H9 (cell line): ENCODE data around the gene SLC16A7. TPM values are rescaled to one million over a fixed set of nuclear protein-coding genes. Genes with fewer than 3 reads are reported as not detected.

Source experiments
- DNase-seq: peaks from one replicate; pipeline ENCODE4 v3.0.0-alpha.2; 2017
- H2AFZ ChIP-seq: one replicate; pipeline ENCODE4 v1.6.1; 2013; ENCODE audit warnings: mild to moderate bottlenecking, low read length, control low read depth, moderate library complexity
- H2AK5ac ChIP-seq: 2 replicates; pipeline ENCODE4 v1.6.1; 2013; ENCODE audit warnings: low read length, control low read depth, mixed read lengths; ENCODE audit not compliant: insufficient read length
- H2BK120ac ChIP-seq: one replicate; pipeline ENCODE4 v1.6.1; 2013; ENCODE audit warnings: low read depth, mild to moderate bottlenecking, low read length, control low read depth, inconsistent platforms; ENCODE audit not compliant: poor library complexity, severe bottlenecking
- H2BK12ac ChIP-seq: 2 replicates; pipeline ENCODE4 v1.6.1; 2013; ENCODE audit warnings: low read length, control low read depth, mixed read lengths, low read depth; ENCODE audit not compliant: insufficient read length
- H2BK15ac ChIP-seq: 2 replicates; pipeline ENCODE4 v1.6.1; 2013; ENCODE audit warnings: low read depth, low read length, control low read depth
- H2BK20ac ChIP-seq: one replicate; pipeline ENCODE4 v1.6.1; 2013; ENCODE audit warnings: low read depth, mild to moderate bottlenecking, low read length, control low read depth, inconsistent platforms; ENCODE audit not compliant: poor library complexity, severe bottlenecking
- H2BK5ac ChIP-seq: 2 replicates; pipeline ENCODE4 v1.6.1; 2013; ENCODE audit warnings: low read length, control low read depth, mixed read lengths; ENCODE audit not compliant: insufficient read length
- H3K14ac ChIP-seq: 2 replicates; pipeline ENCODE4 v1.6.1; 2013; ENCODE audit warnings: low read length, control low read depth; ENCODE audit not compliant: insufficient read depth
- H3K18ac ChIP-seq: 2 replicates; pipeline ENCODE4 v1.6.1; 2013; ENCODE audit warnings: low read depth, mild to moderate bottlenecking, mixed read lengths, low read length, control low read depth; ENCODE audit not compliant: insufficient read length
- H3K23ac ChIP-seq: 2 replicates; pipeline ENCODE4 v1.6.1; 2013; ENCODE audit warnings: low read length, control low read depth, mixed read lengths, low read depth; ENCODE audit not compliant: insufficient read length
- H3K23me2 ChIP-seq: 2 replicates; pipeline ENCODE4 v1.6.1; 2013; ENCODE audit warnings: low read depth, mild to moderate bottlenecking, mixed read lengths, low read length, control low read depth; ENCODE audit not compliant: insufficient read length, poor library complexity, severe bottlenecking
- H3K27ac ChIP-seq: 2 replicates; pipeline ENCODE4 v1.5.1; 2013; ENCODE audit warnings: low read length, control low read depth, mixed read lengths, low read depth; ENCODE audit not compliant: insufficient read length
- H3K27me3 ChIP-seq: 2 replicates; pipeline ENCODE4 v1.6.1; 2013; ENCODE audit warnings: low read length, control low read depth, inconsistent platforms; ENCODE audit not compliant: insufficient read depth
- H3K4ac ChIP-seq: 2 replicates; pipeline ENCODE4 v1.6.1; 2013; ENCODE audit warnings: low read depth, mild to moderate bottlenecking, control low read depth, inconsistent platforms, low read length, moderate library complexity
- H3K4me1 ChIP-seq: 2 replicates; pipeline ENCODE4 v1.6.1; 2013; ENCODE audit warnings: low read length, control low read depth, inconsistent platforms; ENCODE audit not compliant: insufficient read depth
- H3K4me2 ChIP-seq: 2 replicates; pipeline ENCODE4 v1.6.1; 2013; ENCODE audit warnings: low read length, control low read depth, mixed read lengths; ENCODE audit not compliant: insufficient read length, insufficient read depth
- H3K56ac ChIP-seq: 2 replicates; pipeline ENCODE4 v1.6.1; 2013; ENCODE audit warnings: low read depth, mild to moderate bottlenecking, mixed read lengths, low read length, control low read depth; ENCODE audit not compliant: insufficient read length
- H3K79me1 ChIP-seq: 2 replicates; pipeline ENCODE4 v1.6.1; 2013; ENCODE audit warnings: low read depth, mild to moderate bottlenecking, moderate library complexity, low read length, control low read depth, inconsistent platforms; ENCODE audit not compliant: insufficient read depth, poor library complexity, severe bottlenecking
- H3K79me2 ChIP-seq: 2 replicates; pipeline ENCODE4 v1.6.1; 2013; ENCODE audit warnings: low read length, control low read depth, inconsistent platforms; ENCODE audit not compliant: insufficient read depth
- H3K9ac ChIP-seq: 2 replicates; pipeline ENCODE4 v1.6.1; 2013; ENCODE audit warnings: low read length, control low read depth, mixed read lengths; ENCODE audit not compliant: insufficient read length; ENCODE audit errors: extremely low read depth
- H3K9me3 ChIP-seq: one replicate; pipeline ENCODE4 v1.6.1; 2013; ENCODE audit warnings: low read depth, low read length, inconsistent platforms; ENCODE audit not compliant: control insufficient read depth
- H3T11ph ChIP-seq: one replicate; pipeline ENCODE4 v1.6.1; 2013; ENCODE audit warnings: mild to moderate bottlenecking, low read length, control low read depth, inconsistent platforms
- H4K20me1 ChIP-seq: one replicate; pipeline ENCODE4 v1.6.1; 2013; ENCODE audit not compliant: control insufficient read depth, insufficient read length, insufficient read depth
- H4K5ac ChIP-seq: 2 replicates; pipeline ENCODE4 v1.6.1; 2013; ENCODE audit warnings: low read depth, mild to moderate bottlenecking, mixed read lengths, low read length, control low read depth; ENCODE audit not compliant: insufficient read length
- H4K8ac ChIP-seq: replicated peaks from 2 replicates; pipeline ENCODE4 v1.6.1; 2013; ENCODE audit warnings: low read length, control low read depth, mixed read lengths, low read depth; ENCODE audit not compliant: insufficient read length
- H4K91ac ChIP-seq: 2 replicates; pipeline ENCODE4 v1.6.1; 2013; ENCODE audit warnings: low read depth, mild to moderate bottlenecking, moderate library complexity, mixed read lengths, low read length, control low read depth; ENCODE audit not compliant: insufficient read length
- H3K27ac Mint-ChIP-seq, 3 experiments: 2 replicates in 2 of 3; 3 replicates in 1 of 3; pipeline ENCODE4 v1.8.0; 2020 to 2021; ENCODE audit warnings: mixed read lengths in 3 of 3, mild to moderate bottlenecking in 1 of 3, moderate library complexity in 1 of 3
- H3K27me3 Mint-ChIP-seq: 2 replicates; pipeline ENCODE4 v1.8.0; 2021; ENCODE audit warnings: low read depth, mild to moderate bottlenecking, moderate library complexity, mixed read lengths
- H3K36me3 Mint-ChIP-seq, 3 experiments: 2 replicates in 2 of 3; 3 replicates in 1 of 3; pipeline ENCODE4 v1.8.0; 2020 to 2021; ENCODE audit warnings: low read depth in 3 of 3, mixed read lengths in 3 of 3; ENCODE audit not compliant: insufficient read depth in 1 of 3
- H3K4me1 Mint-ChIP-seq, 2 experiments: 2 replicates each; pipeline ENCODE4 v1.8.0; 2020; ENCODE audit warnings: mixed read lengths in 2 of 2
- H3K4me3 Mint-ChIP-seq, 2 experiments: 2 replicates in 1 of 2; 3 replicates in 1 of 2; pipeline ENCODE4 v1.8.0; 2020 to 2021; ENCODE audit warnings: mild to moderate bottlenecking in 2 of 2, mixed read lengths in 2 of 2, moderate library complexity in 1 of 2
- H3K9me3 Mint-ChIP-seq, 2 experiments: 2 replicates in 1 of 2; 3 replicates in 1 of 2; pipeline ENCODE4 v1.8.0; 2020; ENCODE audit warnings: mild to moderate bottlenecking in 2 of 2, mixed read lengths in 2 of 2, moderate library complexity in 1 of 2
- WGBS: extraction: QIAGEN DNeasy Blood & Tissue Kit; methylation state at CpG from one replicate; pipeline ENCODE4 v1.1.7; 2013; ENCODE audit warnings: missing lambda C conversion rate, low lambda C conversion rate, mixed read lengths; ENCODE audit not compliant: insufficient read length; ENCODE audit errors: extremely low coverage; 5-methylcytosine and 5-hydroxymethylcytosine counted together
- total RNA-seq: library from RNA; stranded (reverse); gene quantifications from 2 replicates; pipeline ENCODE4 v1.2.1, GENCODE V29; 2021
- TF ChIP-seq, protein P1 (sequence below): fragments of 200-600 bp; sonication (generic); conservative IDR thresholded peaks from 3 replicates; pipeline ENCODE4 v1.8.0; 2021; ENCODE audit warnings: antibody characterized with exemption, mild to moderate bottlenecking

Gene SLC16A7
- total RNA-seq, 1 experiment from 2014 or later: 2.2 TPM

DNA sequence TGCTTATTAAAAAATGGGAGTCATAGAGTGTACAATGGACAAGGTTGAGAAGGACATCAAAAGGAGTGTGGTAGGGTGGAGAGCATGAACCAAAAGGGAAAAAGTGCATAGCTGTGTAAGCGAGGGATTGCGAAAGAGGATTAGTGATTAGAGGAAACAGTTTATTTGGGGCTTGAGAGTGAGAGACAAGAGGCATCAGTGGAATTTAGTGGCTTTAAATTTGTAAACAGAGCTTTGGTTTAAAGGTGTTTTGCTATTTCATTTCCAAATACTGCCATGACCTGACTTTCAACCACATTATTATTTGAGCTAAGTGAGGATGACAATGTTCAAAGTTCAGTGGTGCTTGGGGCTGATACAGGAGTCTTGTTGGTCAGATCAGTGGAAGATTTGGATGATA lies 53.4 kb downstream of the SLC16A7 start:
- H3K9me3 ChIP-seq: no peaks in the 10 kb centered on the region
- H2BK12ac ChIP-seq: no peak overlapping the region
- no peak overlapping the region for H4K5ac ChIP-seq
- H4K8ac ChIP-seq: no peak overlapping the region
- H2AFZ ChIP-seq: no peak overlapping the region
- H3K9ac ChIP-seq: no peak overlapping the region
- DNase-seq: no peak
- H3T11ph ChIP-seq: no peak overlapping the region
- H4K20me1 ChIP-seq: no peaks in the 10 kb centered on the region
- no peaks in the 10 kb centered on the region for H3K79me2 ChIP-seq
- no peaks in the 10 kb centered on the region for H3K27me3 ChIP-seq
- H3K23ac ChIP-seq: no peak overlapping the region
- Mint-ChIP-seq H3K36me3 (peaks cover 1 to 4% (median 4%) of the 10 kb centered on the region in 3 experiments; a peak in 4 of 7 replicates), H3K27ac (no peak overlapping the region), H3K27me3 (no peaks in the 10 kb centered on the region), H3K9me3 (peaks cover 3 to 8% of the 10 kb centered on the region in 2 experiments; a peak in 3 of 5 replicates), H3K4me3 (no peak overlapping the region), H3K4me1 (no peaks in the 10 kb centered on the region)
- H3K27ac ChIP-seq: no peak overlapping the region
- H2BK5ac ChIP-seq: no peak overlapping the region
- H4K91ac ChIP-seq: no peak overlapping the region
- no peak overlapping the region for H3K4me2 ChIP-seq
- H3K79me1 ChIP-seq: no peaks in the 10 kb centered on the region
- no peak overlapping the region for H2BK15ac ChIP-seq
- no peak overlapping the region for H2BK20ac ChIP-seq
- no peak overlapping the region for H3K14ac ChIP-seq
- H2AK5ac ChIP-seq: no peak overlapping the region
- 100% methylated on average over 2 of the region's 2 CpGs for WGBS
- H3K4me1 ChIP-seq: no peaks in the 10 kb centered on the region
- TF ChIP-seq, protein P1, sequence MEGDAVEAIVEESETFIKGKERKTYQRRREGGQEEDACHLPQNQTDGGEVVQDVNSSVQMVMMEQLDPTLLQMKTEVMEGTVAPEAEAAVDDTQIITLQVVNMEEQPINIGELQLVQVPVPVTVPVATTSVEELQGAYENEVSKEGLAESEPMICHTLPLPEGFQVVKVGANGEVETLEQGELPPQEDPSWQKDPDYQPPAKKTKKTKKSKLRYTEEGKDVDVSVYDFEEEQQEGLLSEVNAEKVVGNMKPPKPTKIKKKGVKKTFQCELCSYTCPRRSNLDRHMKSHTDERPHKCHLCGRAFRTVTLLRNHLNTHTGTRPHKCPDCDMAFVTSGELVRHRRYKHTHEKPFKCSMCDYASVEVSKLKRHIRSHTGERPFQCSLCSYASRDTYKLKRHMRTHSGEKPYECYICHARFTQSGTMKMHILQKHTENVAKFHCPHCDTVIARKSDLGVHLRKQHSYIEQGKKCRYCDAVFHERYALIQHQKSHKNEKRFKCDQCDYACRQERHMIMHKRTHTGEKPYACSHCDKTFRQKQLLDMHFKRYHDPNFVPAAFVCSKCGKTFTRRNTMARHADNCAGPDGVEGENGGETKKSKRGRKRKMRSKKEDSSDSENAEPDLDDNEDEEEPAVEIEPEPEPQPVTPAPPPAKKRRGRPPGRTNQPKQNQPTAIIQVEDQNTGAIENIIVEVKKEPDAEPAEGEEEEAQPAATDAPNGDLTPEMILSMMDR: no peak
- H3K4ac ChIP-seq: no peak overlapping the region
- H2BK120ac ChIP-seq: no peak overlapping the region
- no peak overlapping the region for H3K18ac ChIP-seq
- H3K56ac ChIP-seq: no peak overlapping the region
- peaks cover 3% of the 10 kb centered on the region for H3K23me2 ChIP-seq
